BJ (cell line): ENCODE data around the gene ARAP1. TPM values are rescaled to one million over a fixed set of nuclear protein-coding genes. Genes with fewer than 3 reads are reported as not detected.

Source experiments
- CTCF ChIA-PET: fragments of 350-600 bp; formaldehyde crosslinking; extraction: SDS; loops from one replicate; lab custom pipeline; 2021; ENCODE audit warnings: antibody characterized with exemption, inconsistent platforms; lab: Yijun Ruan, JAX
- POLR2A ChIA-PET: fragments of 300-600 bp; sonication (Branson Sonifier 250); formaldehyde crosslinking; extraction: SDS; loops from one replicate; lab custom pipeline; 2021; ENCODE audit warnings: antibody characterized with exemption; lab: Charles Lee
- DNase-seq: peaks from one replicate; pipeline ENCODE4 v3.0.0-alpha.2; 2011; ENCODE audit warnings: low read depth
- H3K27me3 ChIP-seq: 2 replicates; pipeline ENCODE4 v1.6.0; 2011; ENCODE audit warnings: low read length; ENCODE audit not compliant: control insufficient read depth, insufficient read depth
- H3K36me3 ChIP-seq: 2 replicates; pipeline ENCODE4 v1.5.1; 2011; ENCODE audit warnings: low read length; ENCODE audit not compliant: control insufficient read depth, insufficient read depth
- H3K4me3 ChIP-seq: 2 replicates; pipeline ENCODE4 v1.5.1; 2011; ENCODE audit warnings: low read depth, mild to moderate bottlenecking, control low read depth, low read length
- CTCF ChIP-seq: IDR thresholded peaks from 2 replicates; pipeline ENCODE4 v1.5.1; 2011; ENCODE audit warnings: low read depth, mild to moderate bottlenecking, control low read depth, inconsistent platforms, low read length, moderate library complexity; ENCODE audit not compliant: insufficient read depth
- polyA plus RNA-seq: library from polyadenylated mRNA; depleted of rRNA; stranded (reverse); fragments of >200 nt; gene quantifications from 2 replicates; pipeline ENCODE4 v1.2.3, GENCODE V29; 2011

Gene ARAP1
- polyA plus RNA-seq, 1 experiment = 74.5 TPM

- H3K36me3 ChIP-seq = no peaks in the 10 kb centered on the region
- DNase-seq = no peak
- peak; percentile 74 for TF ChIP-seq CTCF
- peaks cover 25% of the 10 kb centered on the region for H3K27me3 ChIP-seq
- POLR2A ChIA-PET = no interaction called here
- H3K4me3 ChIP-seq = peak overlapping the region; percentile 39
- CTCF ChIA-PET = interaction anchor here (0.9 to 6.5 kb wide), 16 partner anchors 11 to 188 kb away, joined by 3 to 57 read pairs (median 4); no protein-coding TSS in a partner anchor
These were observed 109.2 kb downstream of the ARAP1 start for GRCh38 chr11:72642884-72643522.

- ChIA-PET CTCF (interaction anchor here (0.5 to 6.5 kb wide), 7 partner anchors 12 to 208 kb away, joined by 3 to 57 read pairs (median 8); partner anchors contain the start of gene CLPB), POLR2A (no interaction called here)
- Histone ChIP-seq H3K4me3 (peak overlapping the region; percentile 39), H3K36me3 (no peaks in the 10 kb centered on the region), H3K27me3 (peaks cover 25% of the 10 kb centered on the region)
- DNase-seq = no peak
- TF ChIP-seq CTCF = no peak
These were observed 109.9 kb downstream of the ARAP1 start for GRCh38 chr11:72642043-72642883.

- Histone ChIP-seq H3K27me3 (peaks cover 27% of the 10 kb centered on the region), H3K36me3 (no peaks in the 10 kb centered on the region), H3K4me3 (no peak overlapping the region)
- no peak for DNase-seq
- ChIA-PET CTCF (interaction anchor here (0.5 to 6.5 kb wide), 4 partner anchors 54 to 207 kb away, joined by 3 to 57 read pairs (median 6); partner anchors contain the start of gene CLPB), POLR2A (no interaction called here)
- TF ChIP-seq CTCF = no peak
These were observed 110.6 kb downstream of the ARAP1 start for GRCh38 chr11:72641522-72642042.

GRCh38 chr11:72639502-72640375, 112.5 kb downstream of the ARAP1 start:
- CTCF ChIA-PET = interaction anchor here (0.6 to 2.6 kb wide), 5 partner anchors 10 to 787 kb away, joined by 3 to 8 read pairs (median 4); no protein-coding TSS in a partner anchor
- no peaks in the 10 kb centered on the region for H3K36me3 ChIP-seq
- TF ChIP-seq CTCF = no peak
- H3K27me3 ChIP-seq = peaks cover 33% of the 10 kb centered on the region
- no peak for DNase-seq
- no peak overlapping the region for H3K4me3 ChIP-seq
- POLR2A ChIA-PET = no interaction called here
